Posterior vena cava (tissue), 2 donors: ENCODE measurements around the gene POU2AF1. TPM values are rescaled to one million over a fixed set of nuclear protein-coding genes. Genes with fewer than 3 reads are reported as not detected.

Source experiments
- DNase-seq: peaks from one replicate; pipeline ENCODE4 v3.0.0-alpha.2; 2020; ENCODE audit warnings: low spot score
- intact Hi-C, 2 donors: fragments of 100-400 bp; cut with DNase I; formaldehyde crosslinking; loops; one replicate each; pipeline versions ENCODE4 v1.14.1 to v1.14.2; 2022 to 2023
- total RNA-seq, 2 donors: library from RNA; stranded (reverse); fragmentation: NEBNext Ultra II Directional; extraction: Animal tissue kit (Norgen Biotek cat#: 25700); gene quantifications; one replicate each; pipeline ENCODE4 v1.2.1, GENCODE V29; 2021
- donor health status: DM: yes; HTN: yes; CAD: no.
- donor health status: DM: yes; HTN: yes; CAD: no.

The POU2AF1 gene
- total RNA-seq, 2 donors from 2014 or later: 0.23 to 0.38 TPM

DNA sequence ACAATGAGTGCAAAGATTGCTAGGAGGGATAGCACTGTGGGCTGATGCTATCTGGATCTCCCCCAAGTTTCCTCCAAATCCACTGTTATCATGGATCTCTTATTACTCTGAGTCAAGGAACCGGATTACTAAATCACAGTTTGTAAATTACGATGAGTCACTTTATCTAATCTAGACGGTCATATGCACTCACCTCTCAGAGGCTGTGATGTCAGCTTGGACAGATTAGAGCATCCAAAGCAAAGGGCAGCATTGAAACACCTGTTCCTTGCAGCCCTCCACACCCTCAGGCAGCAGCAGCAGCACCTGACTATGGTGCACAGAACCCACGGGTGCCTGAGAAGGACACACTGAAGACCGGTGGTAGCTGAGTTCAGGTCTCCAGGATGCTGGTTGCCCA, 14.0 kb upstream of the POU2AF1 start:
- no peak for DNase-seq
- intact Hi-C loops: loop anchor here in 1 of 2 donors (10.0 kb wide), 1 partner anchor 432 kb away; no protein-coding TSS in a partner anchor

DNA sequence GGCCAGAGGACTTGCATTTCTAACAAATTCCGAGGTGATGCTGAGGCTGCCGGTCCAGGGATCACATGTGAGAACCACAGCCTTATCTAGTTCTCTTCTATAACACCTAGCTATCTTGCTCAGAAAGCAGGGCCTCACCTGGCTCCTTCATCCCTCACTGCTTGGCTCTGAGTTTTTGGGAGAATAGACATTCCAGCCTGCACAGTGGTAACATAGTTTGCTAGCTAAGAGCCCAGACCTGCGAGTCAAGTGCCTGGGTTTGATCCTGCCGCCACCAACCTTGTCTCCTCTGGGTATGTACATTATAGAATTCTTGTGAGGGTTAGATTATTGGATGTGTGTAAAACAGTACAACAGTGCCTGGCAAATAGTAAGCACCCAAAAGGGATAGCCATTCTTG, 13.5 kb upstream of the POU2AF1 start:
- intact Hi-C loops: loop anchor here in 1 of 2 donors (10.0 kb wide), 1 partner anchor 432 kb away; no protein-coding TSS in a partner anchor
- DNase-seq: no peak

DNA sequence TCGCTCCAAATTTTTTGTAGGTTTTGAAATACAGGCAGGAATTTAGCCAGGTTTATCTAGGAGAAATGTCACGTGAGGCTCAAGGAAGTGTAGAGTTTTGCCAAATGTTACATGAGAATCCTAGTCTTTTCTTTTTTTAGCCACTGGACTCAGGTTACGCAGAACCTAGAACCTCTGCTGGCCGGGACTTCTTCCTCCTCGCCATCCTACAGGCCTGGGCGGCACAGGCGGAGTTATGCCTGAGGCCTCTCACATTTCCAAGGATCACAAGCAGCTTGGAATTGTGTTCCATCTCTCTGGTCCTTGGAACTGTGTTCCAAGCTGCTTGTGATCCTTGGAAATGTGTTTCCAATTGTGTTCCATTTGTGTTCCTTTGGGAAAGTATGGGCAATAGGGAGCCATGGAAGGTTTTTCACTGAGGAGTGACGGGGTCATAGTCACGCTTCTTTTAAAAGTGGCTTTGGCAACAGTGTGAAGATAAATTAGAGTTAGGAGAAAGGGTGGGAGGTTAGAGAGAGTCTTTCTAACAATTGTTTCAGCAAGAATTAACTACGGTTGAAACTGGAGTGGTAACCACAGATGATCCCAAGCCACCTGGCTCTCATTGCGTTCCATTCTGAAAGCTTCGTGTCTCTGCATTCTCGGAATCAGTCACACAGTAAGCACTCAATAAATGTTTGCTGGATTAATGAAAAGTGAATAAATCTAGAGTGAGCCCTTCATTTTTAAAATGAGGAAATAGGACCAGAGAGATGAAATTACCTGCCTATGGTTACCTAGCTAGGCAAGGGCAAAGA, 12.5 kb upstream of the POU2AF1 start:
- DNase-seq: no peak
- intact Hi-C loops: loop anchor here in 1 of 2 donors (10.0 kb wide), 1 partner anchor 433 kb away; no protein-coding TSS in a partner anchor

DNA sequence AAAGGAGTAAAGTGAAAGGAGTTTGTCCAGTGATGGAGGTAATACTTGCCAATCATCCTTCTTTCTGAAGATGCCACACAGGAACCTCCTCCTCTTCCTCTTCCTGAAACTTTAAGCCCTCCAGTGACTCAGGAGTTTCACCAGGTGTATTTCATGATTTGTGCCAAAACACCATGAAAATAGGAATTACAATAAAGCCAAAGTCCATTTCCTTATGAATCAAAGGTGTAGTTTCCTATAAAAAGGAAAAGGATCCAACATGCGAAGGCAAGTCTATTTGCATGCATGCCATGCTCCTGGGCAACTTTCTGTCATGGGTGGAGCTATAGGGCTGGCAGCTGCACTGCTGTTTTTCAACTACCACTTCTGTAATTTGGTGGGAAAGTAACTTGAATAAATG, 9.8 kb upstream of the POU2AF1 start:
- DNase-seq: no peak
- intact Hi-C loops: no loop called here

DNA sequence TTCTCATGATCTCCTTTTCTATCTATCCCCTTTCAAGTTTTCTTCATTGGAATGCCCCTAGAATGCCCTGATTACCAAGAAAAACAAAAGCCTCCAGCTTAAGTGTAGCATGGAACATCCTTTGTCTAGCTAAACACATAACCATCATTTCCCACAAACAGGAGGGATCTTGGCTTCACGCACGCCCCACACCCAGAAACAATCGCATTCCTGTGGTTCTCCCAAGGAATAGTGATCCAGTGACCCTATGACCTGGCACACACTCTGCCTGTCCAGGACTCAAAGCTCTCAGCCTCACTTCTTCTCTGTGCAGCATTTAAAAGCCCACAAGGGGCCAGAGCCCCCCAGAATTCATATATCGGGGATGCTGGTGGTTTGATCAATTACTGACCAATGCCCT, 9.3 kb upstream of the POU2AF1 start:
- intact Hi-C loops: no loop called here
- no peak for DNase-seq

DNA sequence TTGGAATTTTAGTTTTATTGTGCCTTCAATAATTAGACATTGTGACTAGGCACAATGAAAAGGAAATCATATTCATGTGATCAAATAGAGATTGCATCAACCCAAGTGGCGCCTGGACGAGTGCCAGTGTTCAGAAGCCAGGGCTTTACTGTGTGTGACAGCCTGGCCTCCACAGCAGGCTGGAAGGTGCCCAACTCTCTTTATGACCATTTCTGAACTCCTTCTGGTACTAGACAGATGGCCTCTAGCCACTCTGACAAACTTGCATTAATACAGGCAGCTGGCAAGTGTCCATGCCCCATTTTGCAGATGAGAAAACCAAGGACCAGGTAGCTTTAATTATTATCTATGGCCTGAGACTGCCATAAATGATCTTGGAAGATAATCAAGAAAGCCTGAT, 8.3 kb upstream of the POU2AF1 start:
- intact Hi-C loops: no loop called here
- DNase-seq: no peak

DNA sequence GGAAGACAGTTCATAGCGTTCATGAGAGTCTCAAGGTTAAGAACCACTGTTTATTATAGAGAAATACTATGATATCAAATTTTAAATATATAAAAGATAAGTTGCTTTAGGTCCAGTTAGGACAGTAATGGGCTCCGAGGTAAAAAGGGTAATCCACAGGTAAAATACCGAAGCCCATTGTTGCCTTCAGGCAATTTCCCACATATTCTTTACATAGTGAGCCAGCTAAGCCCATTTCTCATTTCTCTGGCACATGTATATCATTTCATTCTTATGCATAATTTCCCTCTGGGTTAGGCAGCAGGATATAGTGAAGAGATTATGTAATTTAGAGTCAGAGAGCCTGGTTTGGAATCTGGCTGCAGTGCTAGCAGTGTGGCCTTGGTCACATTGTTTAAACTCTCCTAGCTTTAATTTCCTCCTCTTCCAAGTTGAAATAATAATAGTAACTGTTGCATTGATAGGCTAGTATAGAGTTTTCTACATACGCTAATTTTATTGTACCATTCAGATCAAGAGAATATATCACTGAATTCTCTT, 7.6 kb upstream of the POU2AF1 start:
- no peak for DNase-seq

DNA sequence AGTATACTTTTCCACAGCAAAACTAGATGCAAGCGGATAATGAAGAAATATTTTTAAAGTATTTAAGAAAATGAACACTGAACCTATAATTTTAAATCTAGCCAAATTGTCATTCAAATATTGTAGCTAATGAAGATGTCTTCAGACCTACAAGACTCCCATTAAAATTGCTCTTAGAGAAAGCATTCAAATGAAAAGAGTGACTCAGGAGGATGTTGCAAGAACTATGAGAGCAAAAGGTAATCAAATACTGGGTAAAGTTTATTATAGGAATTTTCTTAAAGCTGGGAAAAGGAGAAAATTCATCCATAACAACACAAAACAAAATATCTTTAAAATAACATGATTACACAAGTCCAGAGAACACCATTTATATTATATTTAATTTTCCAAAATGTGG, 5.4 kb upstream of the POU2AF1 start:
- DNase-seq: no peak
- intact Hi-C loops: no loop called here

More for the DNA sequence above, 7.6 kb upstream of the POU2AF1 start:
- intact Hi-C loops: no loop called here

DNA sequence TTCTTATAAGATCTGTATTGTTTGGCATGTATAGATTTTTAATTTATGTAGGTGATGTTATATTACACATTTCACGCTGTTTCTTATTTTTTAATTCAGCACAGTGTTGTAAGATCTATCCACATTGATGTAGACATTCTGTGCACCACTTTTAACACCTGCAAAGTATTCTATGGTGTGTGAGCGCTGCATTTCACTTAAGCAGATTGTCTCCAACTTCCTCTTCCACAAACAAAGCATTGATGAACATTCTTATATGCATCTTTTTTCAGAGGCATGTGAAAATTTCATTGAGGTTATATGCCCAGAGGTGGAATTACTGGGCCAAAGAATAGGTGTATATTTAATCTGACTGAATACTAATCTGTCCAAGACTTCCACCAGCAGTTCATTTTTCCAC, 3.4 kb upstream of the POU2AF1 start:
- DNase-seq: no peak
- intact Hi-C loops: no loop called here

DNA sequence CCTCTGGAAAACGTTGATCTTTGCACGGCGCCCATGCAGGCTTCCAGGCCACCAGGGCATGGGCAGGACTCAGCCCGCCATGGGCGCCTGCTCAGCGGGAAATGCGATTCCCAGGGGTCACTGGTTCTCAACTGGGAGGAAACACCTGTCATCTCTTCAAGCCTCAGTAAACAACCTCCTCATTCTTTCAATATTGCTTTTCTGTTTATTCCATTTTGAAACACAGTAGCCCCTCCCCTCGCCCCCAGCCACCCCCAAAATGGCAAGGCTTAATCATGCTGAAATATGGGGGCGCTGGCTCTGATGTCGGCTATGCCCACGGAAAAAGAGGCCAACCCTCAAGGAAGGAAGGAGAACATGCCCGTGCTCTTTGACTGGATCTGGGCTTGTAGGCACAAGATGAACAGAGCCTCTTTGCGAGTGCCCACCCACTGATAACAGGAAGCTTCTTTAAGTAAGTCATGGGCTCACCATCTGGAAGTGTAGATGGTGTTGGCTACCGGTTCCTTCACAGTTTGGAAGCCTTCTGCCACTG, 594 bp upstream of the POU2AF1 start:
- DNase-seq: no peak
- intact Hi-C loops: no loop called here

DNA sequence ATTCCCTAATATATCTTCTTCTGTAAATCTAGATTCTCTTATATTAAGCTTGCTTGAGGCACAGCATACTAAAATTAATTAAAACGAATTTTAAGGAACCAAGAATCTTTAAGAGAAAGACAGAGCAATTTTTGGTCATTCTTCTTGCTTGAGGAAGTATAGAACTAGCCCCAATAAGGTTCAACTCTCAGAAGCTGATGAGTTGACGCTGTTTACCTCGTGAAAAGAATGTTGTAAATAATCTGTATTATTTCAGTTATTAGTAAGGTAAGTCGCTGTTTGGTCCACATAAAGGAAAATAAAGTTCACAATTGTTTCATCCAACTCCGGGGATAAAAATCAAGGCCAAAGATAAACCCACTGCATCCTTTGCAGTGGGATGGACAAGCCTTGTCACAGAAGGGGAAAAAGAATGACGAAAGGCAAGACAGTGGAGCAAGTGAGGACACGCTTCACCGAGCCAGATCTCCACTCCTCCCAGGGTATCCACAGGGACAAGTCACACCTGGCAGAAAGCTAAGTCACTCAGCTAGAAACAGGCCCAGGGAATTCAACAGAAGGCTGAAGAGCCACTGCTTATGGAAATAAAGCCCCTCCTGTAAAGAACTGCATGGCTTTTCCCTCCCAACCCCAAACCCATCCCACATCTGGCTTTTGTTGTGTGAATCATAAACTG, 752 bp downstream of the POU2AF1 start:
- intact Hi-C loops: no loop called here
- DNase-seq: no peak

DNA sequence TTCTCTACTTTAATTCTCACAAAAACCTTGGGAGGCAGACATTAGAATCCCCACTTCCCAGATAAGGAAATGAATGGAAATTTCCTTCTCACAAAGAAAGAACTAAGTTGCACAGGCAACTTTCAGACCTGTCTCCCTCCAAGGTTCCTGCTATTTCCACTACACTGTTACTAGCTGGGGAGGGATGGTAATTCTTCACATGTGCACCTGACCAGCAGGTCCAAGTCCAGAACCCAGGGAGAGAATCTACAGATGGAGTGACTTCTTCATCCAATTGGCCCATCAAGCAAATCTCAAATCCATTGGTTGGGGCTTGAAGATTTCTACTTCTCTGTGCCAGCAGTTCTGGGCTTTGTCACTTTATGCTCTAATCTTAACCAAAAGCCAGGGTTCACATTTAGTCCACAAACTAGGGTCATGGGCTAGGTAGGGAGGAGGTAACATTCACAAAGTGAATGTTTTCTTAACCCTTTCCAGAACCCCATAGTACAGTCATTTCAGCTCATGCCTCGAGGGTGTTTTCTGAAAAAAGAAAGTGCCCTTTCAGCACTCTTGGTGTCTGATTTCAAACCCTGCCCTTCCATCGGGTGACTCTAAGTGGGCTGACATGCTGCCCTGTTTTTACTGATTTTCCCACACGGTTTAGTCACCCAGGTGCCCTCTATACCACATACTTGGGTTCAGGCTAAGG, 2.7 kb downstream of the POU2AF1 start:
- intact Hi-C loops: no loop called here
- no peak for DNase-seq

DNA sequence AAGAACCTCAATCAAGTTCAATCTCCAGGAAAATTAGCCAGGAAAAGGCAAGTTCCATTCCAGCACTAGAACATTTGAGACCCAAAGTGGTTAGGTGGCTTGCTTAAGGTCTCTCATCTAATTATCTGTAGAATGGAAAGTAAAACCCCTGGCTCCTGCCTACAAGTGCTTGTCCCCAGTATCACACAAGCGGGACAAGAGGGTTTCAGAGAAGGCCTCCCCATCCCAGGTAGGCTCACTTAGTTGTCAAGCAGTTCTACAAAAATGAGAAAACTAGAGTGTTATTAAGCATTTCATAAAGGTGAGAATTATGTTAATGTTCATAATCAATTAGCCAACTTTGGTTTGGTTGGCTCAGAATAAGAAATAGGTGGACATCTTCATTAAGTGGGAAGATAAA, 5.5 kb downstream of the POU2AF1 start:
- DNase-seq: no peak
- intact Hi-C loops: no loop called here

DNA sequence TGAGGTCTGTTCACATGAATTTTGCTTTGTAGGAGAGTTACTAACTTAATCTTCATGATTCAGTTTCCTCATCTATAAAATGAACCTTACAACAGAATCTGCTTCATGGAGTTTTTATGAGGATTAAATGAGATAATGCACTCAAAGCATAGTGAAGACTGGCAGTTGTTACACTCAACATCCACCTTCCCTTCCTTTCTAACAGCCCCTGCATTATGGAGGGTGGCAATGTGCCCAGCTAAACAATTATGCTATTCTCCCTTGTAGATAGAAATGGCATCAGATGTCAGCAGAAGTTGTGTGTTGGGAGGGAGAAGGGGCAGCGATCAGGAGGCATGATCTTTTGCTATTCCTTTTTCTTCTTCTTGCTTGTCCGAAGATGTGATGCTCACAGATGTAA, 6.5 kb downstream of the POU2AF1 start:
- DNase-seq: no peak
- intact Hi-C loops: no loop called here

DNA sequence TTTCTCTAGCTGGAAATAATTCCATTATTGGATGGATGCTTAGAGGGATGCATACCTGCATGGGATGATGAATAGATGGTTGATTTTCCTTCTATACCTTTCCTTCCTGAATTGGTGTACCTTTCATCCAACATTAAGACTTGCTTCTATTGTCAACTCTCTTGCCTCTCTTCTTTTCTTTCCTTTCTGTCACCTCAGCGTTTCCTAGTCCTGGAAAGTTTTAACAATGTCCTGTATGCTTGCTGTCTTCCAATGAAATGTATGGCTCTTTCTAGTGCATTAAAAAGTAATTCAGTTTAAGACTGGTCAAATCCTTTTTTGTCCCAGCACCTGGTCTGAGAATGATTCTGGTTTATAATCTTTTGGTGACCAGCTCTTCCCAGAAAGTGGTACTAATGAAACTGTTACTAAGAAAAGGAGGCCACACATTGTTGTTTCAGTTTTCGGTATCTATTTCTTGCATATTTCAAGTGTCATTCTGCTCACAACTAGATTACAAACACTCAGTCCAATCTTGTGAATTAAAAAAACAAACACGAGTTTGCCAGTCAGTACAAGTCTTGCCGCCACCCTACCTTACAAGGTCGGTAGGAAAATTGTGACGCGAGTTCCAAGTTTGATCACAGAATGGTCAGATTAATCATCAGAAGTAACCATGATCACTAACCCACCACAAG, 8.0 kb downstream of the POU2AF1 start:
- DNase-seq: no peak
- intact Hi-C loops: no loop called here

DNA sequence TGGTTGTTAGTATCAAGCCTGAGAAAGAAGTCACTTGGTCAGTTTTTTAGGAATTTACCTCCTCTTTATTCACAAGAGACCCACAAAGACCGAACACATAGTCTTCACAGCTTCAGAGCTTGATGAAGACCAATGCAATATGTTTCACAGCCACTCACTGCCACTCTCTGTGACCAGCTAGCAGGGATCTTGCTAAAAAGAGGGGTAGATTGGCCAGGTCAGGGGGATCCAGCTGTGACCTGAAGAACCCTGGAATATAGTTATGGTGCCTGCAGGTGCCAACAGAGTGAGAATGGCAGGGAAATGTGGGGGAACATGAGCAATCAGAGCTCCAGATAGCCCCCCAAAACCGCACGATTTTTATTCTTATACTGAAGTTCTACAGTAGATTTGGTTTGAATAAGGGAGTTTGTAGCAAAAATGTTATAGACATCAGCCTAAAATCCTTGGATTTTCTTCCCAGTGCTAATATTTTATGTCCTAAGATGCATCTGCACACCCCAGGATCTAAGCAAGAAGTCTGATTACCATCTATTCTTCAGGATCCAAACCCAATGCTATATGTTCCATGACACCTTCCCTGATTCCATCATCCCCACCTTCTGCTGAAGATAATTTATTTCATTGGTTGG, 8.7 kb downstream of the POU2AF1 start:
- DNase-seq: no peak
- intact Hi-C loops: no loop called here

DNA sequence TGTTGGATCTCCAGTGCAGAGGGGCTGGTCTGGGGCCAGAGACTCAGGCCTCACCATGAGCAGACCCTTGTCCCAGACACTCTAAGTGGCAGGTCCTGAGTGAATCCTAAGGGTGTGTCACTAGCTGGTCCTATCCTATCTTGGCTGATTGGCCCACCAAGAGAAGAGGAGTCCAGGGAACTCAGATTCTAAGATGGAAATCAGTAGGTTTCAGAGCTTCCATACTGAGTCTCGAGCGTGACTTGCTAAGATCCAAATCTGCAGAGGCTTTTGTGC, 10.9 kb downstream of the POU2AF1 start:
- no peak for DNase-seq
- intact Hi-C loops: no loop called here

DNA sequence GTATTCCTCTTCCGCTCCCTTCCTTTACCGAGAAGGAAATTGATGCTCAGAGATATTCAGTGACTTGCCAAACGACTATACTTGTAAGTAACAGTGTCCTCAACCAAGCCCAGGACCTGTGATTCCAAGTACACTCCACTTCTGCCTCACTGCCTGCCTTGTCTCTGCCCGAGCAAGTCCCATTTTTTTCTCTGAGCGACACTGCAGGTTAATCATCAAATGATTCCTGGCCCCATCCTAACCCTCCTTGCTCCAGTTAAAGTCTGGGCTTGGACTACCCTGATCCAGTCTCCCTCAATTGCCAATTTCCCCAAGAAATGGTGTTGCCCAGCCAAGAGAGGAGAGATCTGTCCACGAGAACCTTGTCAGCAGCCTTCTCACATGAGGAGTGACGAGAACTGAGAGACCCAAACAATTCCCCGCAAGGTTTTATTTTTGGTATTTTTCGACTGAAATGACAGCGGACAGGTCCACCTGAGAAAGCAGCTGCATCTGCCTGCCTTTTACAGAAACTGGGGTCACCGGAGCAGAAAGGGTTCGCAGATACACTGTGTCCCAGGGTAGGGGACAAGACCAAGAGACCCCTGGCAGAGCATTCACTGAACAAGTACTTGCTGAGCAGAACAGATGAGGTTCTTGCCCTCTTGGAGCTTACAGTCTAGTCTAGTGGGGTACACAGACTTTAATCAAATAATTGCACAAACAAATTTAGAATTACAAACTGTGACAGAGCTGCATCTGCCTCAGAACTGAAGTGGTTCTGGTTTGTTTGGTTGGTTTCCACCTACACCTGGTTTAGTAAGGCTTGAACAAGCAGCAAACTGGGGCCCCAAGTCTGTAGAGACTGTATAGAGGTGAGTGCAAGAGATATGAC, 11.4 kb downstream of the POU2AF1 start:
- intact Hi-C loops: no loop called here
- DNase-seq: no peak
